ENCODE results near the gene KAZN.

DNA sequence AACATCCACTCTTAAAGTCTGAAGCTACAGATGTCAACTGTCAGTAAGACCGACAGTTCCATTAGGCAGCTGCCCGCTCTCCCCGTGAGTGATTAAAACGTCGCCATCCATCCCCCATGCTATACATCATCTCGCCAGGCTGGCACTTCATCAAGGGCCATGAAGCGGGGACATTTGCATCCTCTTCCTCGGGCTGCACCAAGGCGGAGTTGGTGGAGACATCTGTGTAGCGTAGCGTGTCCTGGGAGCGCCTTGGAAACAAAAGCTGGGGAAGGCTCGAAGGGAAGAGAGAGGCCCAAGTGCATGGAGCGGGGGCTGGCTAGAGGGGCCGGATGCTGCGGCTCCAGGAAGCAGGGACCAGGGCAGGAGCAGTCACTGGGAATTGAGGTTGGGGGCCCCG, 250.1 kb downstream of the KAZN start:
- TF ChIP-seq HDGF (IDR thresholded peaks at IDR 0.05; ENCODE audit: borderline replicate concordance) (no peak), SUZ12 (IDR thresholded peaks at IDR 0.05) (no peak)

Data from HEK293T (cell line).